HPDE6-E6E7 (cell line): ENCODE data around the gene FAM209A.
"Not testable (repeated sequence)": the region's sequence is repeated elsewhere in the genome, so short reads cannot be mapped to it uniquely, and the experiment has no call there.

Experiments used
- DNase-seq: peaks from one replicate; pipeline ENCODE4 v3.0.0; 2011; ENCODE audit warnings: missing footprints; ENCODE audit errors: extremely low spot score

Gene FAM209A

DNA sequence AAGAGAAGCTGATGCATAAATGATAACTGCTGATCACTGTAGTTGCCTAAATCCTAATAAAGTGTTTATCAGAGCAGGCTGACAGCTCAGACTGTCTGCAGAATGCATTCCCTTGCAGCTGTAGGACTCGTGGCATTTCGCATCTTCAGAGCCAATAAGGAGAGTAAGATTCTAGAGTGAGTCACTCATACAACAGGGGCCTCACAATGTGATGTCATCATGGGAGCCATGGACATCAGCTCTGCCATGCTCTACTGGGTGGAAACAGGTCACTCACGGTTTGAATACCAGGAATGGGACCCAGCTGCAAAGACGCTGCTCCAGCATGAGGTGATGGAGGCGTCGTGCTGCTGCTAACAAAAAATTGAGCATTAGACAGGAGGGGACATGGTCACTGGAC is 15.9 kb downstream of the FAM209A start:
- DNase-seq, result no peak

GRCh38 chr20:56542489-56543030 is 18.0 kb downstream of the FAM209A start:
- DNase-seq, result no peak

GRCh38 chr20:56551571-56551970 is 27.0 kb downstream of the FAM209A start:
- DNase-seq, result no peak

DNA sequence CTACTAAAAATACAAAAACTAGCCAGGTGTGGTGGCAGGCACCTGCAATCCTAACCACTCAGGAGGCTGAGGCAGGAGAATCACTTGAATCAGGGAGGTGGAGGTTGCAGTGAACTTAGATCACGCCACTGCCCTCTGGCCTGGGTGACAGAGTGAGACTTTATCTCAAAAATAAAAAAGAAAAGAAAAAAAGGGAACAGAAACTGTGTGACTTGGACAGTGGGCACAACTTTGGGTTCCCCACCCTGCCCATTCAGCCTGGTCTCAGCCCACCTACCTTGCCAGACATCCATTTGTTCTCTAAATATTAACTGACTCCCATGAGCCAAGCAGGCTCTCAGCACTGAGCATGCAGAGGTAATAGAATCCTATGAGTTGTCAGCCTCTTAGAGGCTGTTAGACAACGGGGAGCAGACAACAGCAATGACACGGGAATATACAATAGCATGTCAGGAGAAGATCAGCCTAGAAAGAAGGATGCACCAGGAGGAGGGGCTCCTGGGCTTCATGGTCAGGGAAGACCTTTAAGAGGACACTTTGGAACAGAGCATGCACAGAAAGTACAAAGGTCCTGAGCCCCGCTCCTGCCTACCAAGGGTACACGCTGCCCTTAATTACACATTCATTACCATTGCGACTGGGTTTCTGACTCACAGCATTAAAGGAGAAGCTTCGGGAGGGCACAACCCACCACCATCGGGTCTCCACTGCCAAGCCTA is 28.5 kb downstream of the FAM209A start:
- no peak for DNase-seq

DNA sequence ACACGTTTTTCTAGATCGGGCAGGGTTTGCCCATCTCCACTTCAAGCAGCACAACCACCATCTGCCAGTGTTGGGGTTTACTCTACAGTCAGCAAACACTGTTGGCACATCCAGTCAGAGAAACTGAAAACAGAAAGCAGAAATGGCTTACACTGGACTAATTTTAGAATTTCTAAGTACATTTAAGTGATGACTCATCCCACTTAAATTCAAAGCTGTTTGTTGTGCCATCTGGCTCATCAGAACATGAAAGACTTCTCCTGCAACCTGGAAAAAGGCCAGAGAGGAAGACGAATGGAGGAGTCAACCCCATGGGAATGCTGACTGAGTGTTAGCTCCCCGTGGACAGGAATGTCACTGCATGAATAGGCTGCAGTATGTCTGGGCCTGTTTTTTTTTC is 30.3 kb downstream of the FAM209A start:
- DNase-seq, result peak; percentile 100

GRCh38 chr20:56558968-56559367 is 34.4 kb downstream of the FAM209A start:
- no peak for DNase-seq

DNA sequence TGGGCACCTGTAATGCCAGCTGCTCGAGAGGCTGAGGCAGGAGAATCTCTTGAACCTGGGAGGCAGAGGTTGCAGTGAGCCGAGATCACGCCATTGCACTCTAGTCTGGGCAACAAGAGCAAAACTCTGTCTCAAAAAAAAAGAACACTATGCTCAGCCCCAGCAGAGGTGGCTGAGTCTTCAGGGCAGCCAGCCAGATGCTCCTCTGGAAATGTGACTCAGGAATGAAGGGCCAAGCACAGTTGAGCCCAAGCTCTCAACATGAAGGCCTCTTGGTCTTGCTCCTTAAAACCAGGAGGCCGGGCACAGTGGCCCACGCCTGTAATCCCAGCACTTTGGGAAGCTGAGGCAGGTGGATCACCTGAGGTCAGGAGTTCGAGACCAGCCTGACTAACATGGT is 40.0 kb downstream of the FAM209A start:
- DNase-seq, result not testable (repeated sequence)

GRCh38 chr20:56565511-56565910 is 41.0 kb downstream of the FAM209A start:
- DNase-seq, result no peak

DNA sequence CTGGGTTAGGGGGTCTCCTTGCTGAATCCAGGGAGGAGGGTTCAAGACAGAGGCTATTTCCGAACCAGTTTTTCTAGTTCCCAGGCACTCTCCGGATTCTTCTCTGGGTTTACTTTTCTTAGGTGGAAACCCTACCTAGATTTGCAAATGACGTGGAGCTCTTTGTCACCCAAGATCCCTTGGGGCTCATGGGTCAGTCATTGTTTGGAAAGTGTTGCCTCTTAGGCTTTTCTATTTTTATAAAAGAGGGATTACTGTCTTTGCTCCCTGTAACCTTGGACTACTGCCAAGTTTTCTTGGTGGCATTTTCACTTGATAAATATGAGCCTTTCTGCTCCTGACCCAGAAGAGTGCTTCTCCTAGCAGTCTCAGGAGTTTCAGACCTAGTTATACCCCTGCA is 42.1 kb downstream of the FAM209A start:
- peak; percentile 62 for DNase-seq

DNA sequence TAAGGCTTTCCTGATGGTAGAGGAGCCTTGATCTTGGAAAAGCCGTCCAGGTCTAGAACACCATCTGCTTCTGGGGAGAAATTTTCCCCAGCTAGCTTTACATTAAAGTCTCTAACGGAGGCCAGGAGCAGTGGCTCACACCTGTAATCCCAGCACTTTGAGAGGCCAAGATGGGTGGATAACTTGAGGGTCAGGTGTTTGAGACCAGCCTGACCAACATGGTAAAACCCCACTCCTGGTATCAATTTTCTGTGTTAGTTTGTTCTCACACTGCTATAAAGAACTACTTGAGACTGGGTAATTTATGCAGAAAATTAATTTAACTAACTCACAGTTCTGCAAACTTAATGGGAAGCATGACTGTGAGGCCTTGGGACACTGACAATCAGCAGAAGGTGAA is 46.3 kb downstream of the FAM209A start:
- no peak for DNase-seq

DNA sequence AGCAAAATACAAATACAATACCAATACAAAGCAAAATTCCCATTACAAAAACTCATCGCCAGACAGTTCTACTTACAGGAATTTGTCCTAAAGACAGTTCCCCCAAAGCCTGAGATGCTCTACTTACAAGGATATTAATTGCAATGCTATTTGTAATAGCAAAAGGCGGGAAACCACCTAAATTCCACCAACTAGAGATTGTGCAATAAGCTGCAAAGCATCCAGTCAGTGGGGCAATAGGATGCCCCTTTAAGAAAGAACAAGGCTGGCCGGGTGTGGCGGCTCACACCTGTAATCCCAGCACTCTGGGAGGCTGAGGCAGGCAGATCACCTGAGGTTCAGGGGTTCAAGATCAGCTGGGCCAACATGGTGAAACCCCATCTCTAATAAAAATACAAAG is 47.6 kb downstream of the FAM209A start:
- no peak for DNase-seq

- DNase-seq, result no peak
These were observed 49.4 kb downstream of the FAM209A start for GRCh38 chr20:56573986-56574385.

DNA sequence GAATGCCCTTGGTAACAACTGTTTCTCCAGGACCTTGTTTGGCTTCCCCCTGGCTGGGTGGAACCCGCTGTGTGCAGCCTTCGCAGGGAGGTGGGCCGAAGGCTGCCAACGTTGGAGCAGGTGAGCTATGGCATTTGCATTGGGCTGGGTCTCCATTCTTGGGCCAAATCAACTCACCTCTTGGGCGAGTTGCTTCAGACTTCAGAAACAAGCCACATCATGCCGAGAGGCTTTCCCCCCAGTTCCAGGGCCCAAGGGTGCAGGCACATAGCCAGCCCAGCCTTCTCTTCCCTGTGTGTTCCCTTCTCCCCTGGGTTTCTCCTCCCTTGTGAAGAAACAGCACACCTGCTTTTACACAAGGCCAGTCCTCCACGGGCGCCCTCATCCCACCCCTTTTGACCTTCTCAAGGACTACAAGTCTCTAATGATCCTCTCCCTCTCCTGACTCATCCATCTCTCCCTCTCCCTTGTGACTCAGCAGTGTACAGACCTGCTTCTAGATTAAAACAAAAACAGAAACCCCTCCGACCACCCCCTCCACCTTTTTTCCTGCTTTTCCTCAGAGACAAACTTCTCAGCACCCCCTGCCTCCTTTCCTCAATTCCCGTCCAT is 50.1 kb downstream of the FAM209A start:
- DNase-seq, result peak; percentile 97

DNA sequence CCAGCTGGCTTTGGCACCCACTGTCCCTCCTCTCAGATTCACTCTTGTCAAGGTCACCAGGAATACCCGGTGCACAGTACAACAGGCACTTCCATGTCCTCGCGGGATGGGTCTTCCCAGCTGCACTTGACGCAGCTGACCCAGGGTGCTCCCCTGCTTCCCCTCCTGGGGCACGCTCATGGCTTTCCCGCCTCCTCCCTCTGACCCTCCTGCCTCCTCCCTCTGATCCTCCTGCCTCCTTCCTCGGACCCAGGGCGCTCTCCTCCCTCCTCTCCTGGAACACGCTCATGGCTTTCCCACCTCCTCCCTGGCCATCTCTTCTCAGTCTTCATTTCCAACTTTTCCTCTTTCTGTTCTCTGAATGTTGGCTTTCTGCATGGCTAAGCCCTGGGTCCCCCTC is 50.6 kb downstream of the FAM209A start:
- no peak for DNase-seq
